Hypothalamus (tissue), 51 donors: ENCODE measurements around the gene ACOT7.
A peak's percentile ranks its signal among the peaks of the same experiment; 100 is the strongest.
"Not testable (repeated sequence)": the region's sequence is repeated elsewhere in the genome, so short reads cannot be mapped to it uniquely, and the experiment has no call there.

ENCODE experiments used
- DNase-seq, 51 donors: peaks; one replicate each; lab custom pipeline; 2025; lab: John Stamatoyannopoulos, UW

Gene ACOT7

DNA sequence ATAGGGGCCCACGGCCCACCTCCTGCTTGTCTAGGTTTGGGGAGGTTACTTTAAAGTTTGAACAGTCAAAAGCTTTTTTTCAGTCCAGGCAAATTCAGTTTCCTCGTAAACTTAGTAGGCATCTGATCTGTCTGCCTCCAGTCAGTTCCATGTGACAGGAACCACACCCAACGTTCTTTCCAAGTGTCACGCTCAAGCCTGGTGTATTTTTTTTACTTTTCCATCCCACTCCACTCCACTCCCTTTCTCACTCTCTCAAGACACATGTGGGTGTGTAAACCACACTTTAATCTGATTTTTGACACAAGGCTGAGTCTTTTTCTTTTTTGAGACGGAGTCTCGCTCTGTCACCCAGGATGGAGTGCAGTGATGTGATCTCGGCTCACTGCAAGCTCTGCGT is 72.4 kb downstream of the ACOT7 start:
- DNase-seq: peak in 1 of 51 donors; percentile 20

DNA sequence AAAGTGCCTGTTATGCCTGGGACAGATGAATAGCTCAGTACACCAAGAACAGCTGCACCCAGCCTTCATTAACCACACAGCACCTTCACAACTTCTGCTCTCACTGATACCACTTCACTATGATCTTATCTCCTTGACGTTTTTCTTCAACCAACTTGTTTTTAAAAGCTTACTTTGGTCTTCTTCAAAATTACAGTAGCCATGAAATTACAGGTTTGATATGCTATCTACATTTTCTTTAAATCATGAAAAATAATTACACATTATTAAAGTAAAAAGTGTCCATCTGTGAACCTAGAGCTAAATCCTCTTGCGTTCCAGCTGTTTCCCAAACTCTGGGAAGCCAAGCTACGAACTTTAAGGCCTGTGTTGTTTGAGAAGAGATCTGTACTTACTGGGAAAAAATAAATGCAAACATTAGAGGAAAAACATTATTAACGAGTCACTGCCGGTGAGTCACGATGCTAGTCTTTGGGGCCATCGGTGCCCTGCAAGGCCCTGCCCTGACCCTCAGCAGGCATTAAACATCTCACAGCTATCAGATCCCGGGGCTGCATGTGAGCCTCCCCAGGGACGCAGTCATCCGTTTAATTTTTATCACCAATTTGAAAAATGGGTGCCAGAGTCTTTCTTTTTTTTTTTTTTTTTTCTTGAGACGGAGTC is 76.3 kb downstream of the ACOT7 start:
- DNase-seq: no peak

DNA sequence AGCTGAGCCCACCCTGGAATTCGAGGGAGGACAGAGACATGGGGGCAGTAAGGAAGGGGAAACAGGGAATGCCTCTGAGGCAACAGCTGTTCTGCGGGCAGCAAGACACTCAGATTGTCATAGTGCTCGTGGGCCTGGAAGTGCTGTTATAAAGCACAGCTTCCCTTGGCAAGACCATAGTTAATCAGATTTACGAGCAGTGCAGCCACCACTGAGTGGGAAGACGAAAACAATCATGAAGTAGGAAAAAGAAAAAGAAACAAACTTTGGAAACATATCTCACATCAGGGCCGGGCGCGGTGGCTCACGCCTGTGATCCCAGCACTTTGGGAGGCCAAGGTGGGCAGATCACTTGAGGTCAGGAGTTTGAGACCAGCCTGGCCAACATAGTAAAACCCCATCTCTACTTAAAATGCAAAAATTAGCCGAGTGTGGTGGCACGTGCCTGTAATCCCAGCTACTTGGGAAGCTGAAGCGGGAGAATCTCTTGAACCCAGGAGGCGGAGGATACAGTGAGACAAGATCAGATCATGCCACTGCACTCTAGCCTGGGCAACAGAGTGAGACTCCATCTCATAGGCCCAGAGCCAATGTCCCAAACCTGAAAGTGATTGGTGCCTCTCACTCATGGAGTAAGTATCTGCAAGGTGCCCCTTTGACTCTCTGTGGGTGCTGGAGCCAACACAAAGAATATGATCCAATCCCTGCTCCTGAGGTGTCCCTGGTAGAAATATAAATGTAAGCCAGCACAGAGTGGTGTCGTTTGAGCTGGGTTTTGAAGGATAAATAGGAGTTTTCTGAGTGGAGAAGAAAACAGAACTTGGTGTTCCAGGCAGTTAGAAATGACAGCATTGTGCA is 77.1 kb downstream of the ACOT7 start:
- DNase-seq: no peak

DNA sequence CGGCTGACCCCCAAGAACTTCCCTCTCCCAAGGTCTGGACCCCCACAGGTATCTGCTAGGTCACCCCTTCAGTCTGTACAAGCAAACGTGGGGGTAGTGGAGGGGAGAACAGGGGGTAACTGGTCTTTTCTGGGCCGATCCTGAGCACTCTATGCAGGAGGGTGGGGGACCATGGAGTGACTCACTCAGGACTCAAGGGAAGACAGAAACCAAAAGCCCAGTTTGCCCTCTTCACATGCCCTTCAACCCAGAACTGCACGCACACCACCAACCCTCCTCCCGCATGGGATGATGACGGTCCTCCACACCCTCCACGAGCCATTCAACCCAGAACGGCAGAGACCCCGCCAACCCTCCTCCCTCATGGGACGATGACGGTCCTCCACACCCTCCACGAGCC is 79.1 kb downstream of the ACOT7 start:
- DNase-seq: no peak

DNA sequence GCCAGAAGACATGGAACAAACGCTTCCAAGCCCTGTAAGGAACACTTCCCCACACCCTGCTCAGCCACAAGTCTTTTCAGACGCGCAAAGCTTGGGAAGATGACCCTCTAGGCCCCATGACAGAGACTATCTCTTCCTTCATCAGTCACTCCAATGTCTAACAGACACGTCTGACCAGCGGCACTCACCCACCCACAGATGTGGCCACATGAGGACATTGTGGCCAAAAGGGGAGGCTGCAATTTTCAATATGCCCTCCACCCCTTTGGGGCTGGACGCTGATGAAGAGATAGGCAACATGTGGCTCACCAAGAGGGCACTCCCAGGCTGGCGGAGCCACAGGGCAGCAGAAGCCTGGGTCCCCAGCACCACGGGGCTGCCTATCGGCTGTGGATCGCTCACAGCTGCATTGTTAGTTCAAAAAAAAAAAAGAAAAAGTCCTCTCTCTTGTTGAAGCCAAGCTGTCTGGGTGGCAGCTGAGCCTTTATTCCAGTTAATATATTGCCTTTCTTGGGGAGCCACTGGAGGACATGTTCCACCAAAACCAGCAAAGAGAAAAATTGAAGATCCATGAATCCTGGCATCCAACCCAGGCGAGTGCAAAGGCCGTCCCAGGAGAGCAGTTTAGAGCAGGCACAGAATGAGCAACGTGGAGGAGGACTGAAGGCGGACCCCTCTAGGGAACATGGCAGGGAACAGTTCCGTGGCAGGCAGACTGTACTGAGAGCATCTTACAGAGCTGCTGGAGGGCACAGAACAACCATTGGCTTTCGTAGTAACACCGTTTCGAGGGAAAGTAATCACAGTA is 80.0 kb downstream of the ACOT7 start:
- DNase-seq: no peak

DNA sequence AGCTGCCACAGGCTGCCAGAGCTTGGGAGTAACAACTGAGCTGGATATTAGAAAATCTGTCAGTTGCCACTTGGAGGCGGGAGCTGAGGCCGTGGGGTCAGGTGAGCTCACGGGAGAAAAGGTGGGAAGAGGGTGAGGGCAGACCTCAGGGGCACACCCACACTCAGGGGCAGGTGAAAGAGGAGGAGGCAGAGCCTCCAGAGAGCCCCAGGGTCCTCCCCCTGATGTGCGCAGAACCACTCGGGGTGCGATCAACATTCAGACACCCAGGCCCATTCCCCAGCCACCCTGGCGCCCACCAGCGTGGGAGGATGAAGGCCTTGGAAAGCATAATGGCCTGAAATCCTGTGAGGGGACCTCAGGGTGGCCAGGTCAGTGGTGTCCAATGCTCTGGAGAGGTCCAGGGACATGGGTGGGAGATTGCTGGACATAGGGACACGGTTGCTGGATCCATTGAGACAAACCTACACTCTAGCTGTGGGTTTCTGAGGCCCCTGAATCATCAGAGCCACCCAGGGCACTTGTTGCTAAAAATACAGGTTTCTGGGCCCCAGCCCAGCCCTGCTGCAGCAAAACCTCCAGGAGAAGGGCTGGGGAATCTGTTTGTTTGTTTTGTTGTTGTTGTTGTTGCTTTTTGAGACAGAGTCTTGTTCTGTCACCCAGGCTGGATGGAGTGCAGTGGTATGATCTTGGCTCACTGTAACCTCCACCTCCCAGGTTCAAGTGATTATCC is 83.3 kb downstream of the ACOT7 start:
- no peak for DNase-seq

DNA sequence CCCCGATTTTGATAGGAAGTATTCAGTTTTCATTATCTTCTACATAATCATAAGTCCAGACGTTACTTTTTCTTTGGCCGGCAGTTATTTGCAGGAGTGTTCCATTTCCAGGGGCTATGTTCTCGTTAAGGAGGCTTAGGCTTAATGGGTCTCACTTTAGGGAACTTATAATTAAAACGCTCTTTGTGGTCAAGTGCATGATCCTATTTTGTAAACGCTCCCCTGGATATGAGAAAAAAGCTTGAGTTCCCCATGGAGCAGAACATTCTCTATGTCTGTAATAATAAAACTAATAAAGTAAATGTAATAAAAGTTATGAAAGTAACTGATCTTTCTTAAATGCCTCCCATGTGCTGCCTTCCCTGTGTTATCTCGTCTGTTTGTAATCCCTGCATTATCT is 84.0 kb downstream of the ACOT7 start:
- no peak for DNase-seq

DNA sequence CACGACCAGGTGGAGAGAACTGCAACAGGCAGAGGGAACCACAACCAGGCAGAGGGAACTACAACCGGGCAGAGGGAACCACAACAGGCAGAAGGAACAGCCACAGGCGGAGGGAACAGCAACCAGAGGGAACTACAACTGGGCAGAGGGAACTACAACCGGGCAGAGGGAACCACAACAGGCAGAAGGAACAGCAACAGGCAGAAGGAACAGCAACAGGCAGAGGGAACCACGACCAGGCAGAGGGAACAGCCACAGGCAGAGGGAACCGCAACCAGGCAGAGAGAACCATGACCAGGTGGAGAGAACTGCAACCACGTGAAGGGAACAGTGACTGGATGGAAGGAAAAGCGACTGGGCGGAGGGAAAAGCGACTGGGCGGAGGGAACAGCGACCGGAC is 85.1 kb downstream of the ACOT7 start:
- DNase-seq: no peak

DNA sequence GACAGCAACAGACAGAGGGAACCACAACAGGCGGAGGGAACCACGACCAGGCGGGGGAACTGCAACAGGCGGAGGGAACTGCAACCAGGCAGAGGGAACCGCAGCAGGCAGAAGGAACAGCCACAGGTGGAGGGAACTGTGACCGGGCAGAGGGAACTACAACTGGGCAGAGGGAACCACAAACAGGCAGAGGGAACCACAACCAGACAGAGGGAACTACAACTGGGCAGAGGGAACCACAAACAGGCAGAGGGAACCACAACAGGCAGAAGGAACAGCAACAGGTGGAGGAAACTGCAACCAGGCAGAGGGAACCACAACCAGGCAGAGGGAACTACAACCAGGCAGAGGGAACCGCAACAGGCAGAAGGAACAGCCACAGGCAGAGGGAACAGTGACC is 85.9 kb downstream of the ACOT7 start:
- not testable (repeated sequence) for DNase-seq

DNA sequence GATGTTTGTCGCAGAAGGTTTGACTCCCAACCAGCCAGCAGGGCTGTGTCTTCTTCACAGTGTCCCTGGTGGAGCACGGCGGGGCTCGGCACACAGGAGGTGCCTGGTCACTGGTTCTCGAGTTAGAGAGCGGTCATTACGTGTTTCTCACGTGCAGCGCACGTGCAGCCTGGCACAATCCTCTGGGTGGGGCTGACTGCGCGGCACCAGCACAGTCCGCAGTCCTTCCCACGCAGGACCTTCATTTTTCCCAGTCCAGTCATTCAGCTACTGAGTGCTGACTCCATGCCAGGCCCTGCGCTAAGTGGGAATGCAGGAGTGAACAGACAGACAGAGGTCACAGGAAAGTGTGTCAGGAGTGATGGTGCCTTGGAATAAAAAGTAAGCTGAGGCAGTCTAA is 86.5 kb downstream of the ACOT7 start:
- no peak for DNase-seq

DNA sequence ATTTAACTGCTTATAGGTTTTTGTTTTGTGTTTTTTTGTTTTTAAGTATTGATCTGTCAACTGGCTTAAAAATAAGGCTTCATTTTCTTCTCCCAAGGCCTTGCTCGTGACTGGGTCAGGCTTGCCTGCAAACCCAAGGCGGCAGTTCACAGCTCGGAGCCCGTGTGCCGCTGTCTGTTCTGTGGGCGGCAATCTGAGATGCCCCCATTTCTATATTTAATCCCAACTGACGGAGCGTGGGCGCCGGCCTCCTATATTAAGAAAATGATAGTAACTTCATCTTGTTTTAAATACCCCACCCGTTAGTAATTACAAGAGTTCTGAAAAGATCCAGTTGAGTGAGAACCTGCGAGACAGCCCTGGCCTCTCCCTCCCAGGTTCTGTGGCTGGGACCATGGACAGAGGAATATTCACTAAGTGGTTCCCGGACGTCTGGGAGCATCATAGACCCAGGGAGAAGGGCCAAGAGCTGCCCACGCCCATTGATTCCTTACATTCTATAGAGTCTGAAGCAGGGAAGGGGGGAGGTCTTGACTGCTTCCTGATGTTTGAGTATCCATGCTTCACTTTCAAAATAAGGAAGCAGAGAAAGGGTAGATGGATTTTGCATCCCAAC is 90.1 kb downstream of the ACOT7 start:
- DNase-seq: peak in 1 of 51 donors; percentile 14

DNA sequence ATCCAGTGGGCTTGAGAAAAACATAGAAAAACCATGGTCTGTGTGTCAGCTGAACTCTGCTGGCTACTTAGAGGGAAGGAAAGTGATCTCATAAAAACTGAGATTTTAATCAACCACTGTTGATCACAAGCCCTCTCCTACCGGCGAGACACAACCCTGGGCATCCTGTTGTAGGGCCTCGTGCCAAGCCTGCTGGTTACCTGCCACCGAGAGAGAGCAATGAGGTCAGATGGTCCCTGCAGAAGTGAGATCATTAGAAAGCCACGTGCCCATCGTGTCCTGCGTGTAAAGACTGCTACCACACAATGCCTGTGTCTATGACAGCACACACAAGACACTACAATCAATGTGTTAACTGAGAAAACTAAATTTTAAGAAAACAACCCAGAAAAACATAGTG is 91.0 kb downstream of the ACOT7 start:
- DNase-seq: no peak

DNA sequence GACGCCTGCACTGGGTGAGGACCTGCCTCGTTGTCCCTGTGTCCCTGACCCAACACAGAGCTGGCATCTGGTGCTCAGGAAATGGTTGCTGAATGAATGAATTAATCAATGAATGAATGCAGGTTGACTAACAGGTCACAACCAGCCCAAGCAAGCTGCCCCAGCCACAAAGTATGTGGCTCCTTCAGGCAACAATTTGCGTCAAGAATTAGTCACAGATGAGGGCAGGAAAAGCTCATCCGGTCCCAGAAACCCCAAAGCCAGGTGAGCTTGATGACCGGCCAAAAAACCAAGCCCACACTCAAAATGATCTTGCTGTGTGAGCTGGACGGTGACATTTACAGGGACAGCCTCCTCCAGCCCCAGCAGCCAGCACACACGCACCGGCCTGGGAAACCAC is 92.0 kb downstream of the ACOT7 start:
- no peak for DNase-seq

DNA sequence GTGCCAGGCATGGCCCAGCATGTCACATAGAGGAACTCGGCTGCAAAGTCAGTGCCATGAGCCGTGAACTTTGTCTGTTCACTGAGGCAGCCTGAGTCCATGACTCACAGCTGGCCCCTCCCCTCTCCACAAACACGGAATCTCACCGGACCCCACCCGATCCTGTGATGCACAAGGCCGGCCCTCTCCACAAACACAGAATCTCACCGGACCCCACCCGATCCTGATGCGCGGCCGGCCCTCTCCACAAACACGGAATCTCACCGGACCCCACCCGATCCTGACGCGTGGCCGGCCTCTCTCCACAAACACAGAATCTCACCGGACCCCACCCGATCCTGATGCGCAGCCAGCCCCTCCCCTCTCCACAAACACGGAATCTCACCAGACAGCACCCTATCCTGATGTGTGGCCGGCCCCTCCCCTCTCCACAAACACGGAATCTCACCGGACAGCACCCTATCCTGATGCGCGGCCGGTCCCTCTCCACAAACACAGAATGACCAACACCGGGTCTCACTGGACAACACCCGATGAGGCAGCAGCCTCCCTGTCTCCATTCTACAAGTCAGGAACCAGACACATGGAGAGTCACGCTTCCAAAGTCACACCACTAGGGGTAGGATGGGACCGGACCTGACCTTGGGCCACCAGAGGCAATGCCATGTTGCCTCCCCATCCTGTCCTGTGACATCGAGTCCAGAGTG is 93.1 kb downstream of the ACOT7 start:
- no peak for DNase-seq

DNA sequence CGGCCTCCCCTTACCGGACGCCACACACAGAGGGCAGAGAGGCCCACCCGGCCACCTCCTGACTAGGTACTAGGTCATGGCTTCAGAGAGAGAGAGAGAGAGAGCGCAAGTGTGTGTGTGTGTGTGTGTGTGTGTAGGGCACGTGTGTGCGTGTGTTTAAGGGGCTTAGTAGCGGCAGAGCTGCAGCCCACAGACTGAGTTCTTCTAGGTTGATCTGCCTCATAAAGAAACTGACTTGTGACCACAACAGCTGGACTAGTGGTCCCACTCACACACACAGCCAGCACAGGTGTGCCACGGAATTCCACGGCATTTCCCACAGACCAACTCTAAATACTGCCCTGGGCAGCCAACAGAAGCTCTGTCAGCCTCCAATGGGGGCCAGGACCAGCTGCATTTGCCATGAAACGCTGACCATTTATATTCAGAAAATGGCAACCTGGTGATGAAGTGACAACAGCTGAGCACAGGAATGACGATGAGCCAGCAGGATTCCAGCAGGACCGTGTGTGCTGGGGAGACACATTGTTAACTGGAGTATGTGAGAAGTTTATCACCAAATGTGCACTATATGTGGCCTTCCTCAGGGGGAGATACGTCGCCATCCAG is 93.9 kb downstream of the ACOT7 start:
- no peak for DNase-seq

DNA sequence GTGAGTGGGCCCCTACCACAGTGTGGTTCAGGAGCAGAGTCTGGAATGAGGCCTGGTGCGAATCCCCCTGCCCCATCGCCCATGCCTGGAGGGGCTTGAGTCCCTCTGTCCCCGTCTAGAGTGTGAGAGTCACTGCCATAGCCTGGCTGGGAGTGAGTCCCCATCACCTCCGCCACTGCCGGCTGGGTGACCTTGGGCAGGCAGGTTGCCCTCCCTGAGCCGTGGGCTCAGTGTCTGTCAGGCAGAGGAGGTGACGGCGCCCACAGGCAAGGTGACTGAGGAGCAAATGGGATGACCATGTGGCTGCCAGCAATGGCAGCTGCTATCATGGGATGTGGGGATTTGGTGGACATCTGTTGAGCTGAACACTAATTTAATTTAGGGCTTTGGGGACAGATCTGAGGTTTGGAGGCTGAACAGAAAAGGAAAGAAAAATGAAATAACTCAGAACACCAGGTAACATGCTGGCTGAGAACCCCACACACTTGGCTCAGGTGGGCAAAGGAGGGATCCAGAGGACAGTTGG is 94.6 kb downstream of the ACOT7 start:
- no peak for DNase-seq

DNA sequence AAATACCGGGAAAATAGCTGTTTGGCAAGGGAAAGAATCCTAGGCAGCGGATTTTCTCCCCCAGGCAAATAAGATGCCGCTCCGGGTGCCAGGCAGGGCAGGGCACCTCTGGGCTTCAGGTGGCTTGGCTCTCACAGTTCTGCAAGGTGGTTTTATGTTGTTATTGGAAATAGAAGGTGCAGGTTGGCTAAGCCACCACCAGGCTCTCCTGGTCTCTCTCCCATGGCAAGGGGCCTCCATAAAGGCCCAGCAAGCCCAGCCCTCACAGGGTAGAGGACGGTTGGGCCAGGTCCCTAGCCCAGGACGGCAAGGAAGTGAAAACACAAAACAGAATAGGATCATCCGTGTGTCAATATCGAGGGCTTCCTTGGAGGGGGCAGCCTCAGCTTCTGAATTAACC is 95.0 kb downstream of the ACOT7 start:
- no peak for DNase-seq

DNA sequence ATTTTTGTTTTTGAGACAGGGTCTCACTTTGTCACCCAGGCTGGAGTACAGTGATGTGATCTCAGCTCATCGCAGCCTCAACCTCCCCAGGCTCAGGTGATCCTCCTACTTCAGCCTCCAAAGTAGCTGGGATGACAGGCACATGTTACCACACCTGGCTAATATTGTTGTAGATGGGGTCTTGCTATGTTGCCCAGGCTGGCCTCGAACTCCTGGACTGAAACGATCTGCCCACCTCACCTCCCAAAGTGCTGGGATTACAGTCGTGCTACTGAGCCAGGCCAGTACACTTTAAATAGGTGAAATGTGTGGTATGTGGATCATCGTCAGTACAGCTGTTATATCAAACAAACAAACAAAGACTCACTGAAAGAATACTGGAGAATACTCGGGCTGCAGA is 97.7 kb downstream of the ACOT7 start:
- no peak for DNase-seq
